K562 (cell line): ENCODE measurements around the gene NRSN2. TPM values are rescaled to one million over a fixed set of nuclear protein-coding genes. Genes with fewer than 3 reads are reported as not detected.
A peak's percentile ranks its signal among the peaks of the same experiment; 100 is the strongest.

Source experiments
- ARHGAP35 ChIP-seq: fragments of 450-650 bp; IDR thresholded peaks from 2 replicates; pipeline ENCODE4 v1.6.1; 2018; ENCODE audit not compliant: partially characterized antibody
- ARID4B ChIP-seq: sonication (generic); formaldehyde crosslinking; IDR thresholded peaks from 2 replicates; pipeline ENCODE4 v1.8.0; 2022; ENCODE audit warnings: mild to moderate bottlenecking, missing genetic modification reagents
- CBX3 ChIP-seq, 2 experiments: IDR thresholded peaks; 1 replicate in 1 of 2; 2 replicates in 1 of 2; pipeline ENCODE4 v1.6.1; 2012; ENCODE audit warnings: inconsistent platforms in 2 of 2, low read length in 2 of 2, borderline replicate concordance in 1 of 2, control low read depth in 1 of 2
- DNMT1 ChIP-seq: fragments of 450-650 bp; IDR thresholded peaks from 2 replicates; pipeline ENCODE4 v1.6.1; 2016; ENCODE audit warnings: antibody characterized with exemption, mild to moderate bottlenecking
- ESRRB ChIP-seq: fragments of 250-450 bp; sonication (Bioruptor Pico); IDR thresholded peaks from 2 replicates; pipeline ENCODE4 v1.5.0; 2020; ENCODE audit warnings: mild to moderate bottlenecking, moderate library complexity, borderline replicate concordance
- FOXJ2 ChIP-seq: fragments of 200-800 bp; sonication (Bioruptor generic); IDR thresholded peaks from 2 replicates; pipeline ENCODE4 v1.6.1; 2016; ENCODE audit warnings: missing genetic modification characterization, missing compliant biosample characterization
- FOXP4 ChIP-seq: sonication (generic); formaldehyde crosslinking; IDR thresholded peaks from 2 replicates; pipeline ENCODE4 v1.8.0; 2022; ENCODE audit warnings: mild to moderate bottlenecking, missing genetic modification reagents, borderline replicate concordance
- GABPA ChIP-seq: fragments of 200-800 bp; sonication (Bioruptor generic); conservative IDR thresholded peaks from 2 replicates; pipeline ENCODE4 v1.6.1; 2016; ENCODE audit warnings: low read depth, missing genetic modification characterization, missing compliant biosample characterization
- KDM2B ChIP-seq: fragments of 250-450 bp; sonication (Bioruptor Pico); IDR thresholded peaks from 2 replicates; pipeline ENCODE4 v1.8.0; 2021; ENCODE audit warnings: mild to moderate bottlenecking, moderate library complexity
- KLF1 ChIP-seq: fragments of 450-650 bp; IDR thresholded peaks from 2 replicates; pipeline ENCODE4 v1.6.1; 2016; ENCODE audit warnings: missing genetic modification characterization, missing compliant biosample characterization
- MAX ChIP-seq: sonication (generic); formaldehyde crosslinking; IDR thresholded peaks from 2 replicates; pipeline ENCODE4 v1.9.0; 2022; ENCODE audit warnings: mild to moderate bottlenecking, missing genetic modification reagents
- MED1 ChIP-seq: sonication (generic); formaldehyde crosslinking; IDR thresholded peaks from 2 replicates; pipeline ENCODE4 v1.8.1; 2023; ENCODE audit warnings: missing genetic modification reagents, borderline replicate concordance
- SMAD4 ChIP-seq: fragments of 250-450 bp; sonication (Bioruptor Pico); conservative IDR thresholded peaks from 2 replicates; pipeline ENCODE4 v1.8.0; 2021; ENCODE audit warnings: inconsistent platforms, mild to moderate bottlenecking, moderate library complexity
- TAF7 ChIP-seq: fragments of 450-650 bp; IDR thresholded peaks from 2 replicates; pipeline ENCODE4 v1.6.1; 2016; ENCODE audit warnings: missing genetic modification characterization, missing compliant biosample characterization
- XRCC4 ChIP-seq: IDR thresholded peaks from one replicate; pipeline ENCODE4 v1.6.1; 2011; ENCODE audit not compliant: insufficient read depth, insufficient read length; ENCODE audit errors: extremely low read depth
- ZFP30 ChIP-seq: fragments of 250-450 bp; sonication (Bioruptor Pico); IDR thresholded peaks from 2 replicates; pipeline ENCODE4 v1.8.0; 2022; ENCODE audit warnings: moderate library complexity, mild to moderate bottlenecking, inconsistent platforms, borderline replicate concordance
- ZFPM2 ChIP-seq: fragments of 250-450 bp; sonication (Bioruptor Pico); IDR thresholded peaks from 2 replicates; pipeline ENCODE4 v1.5.1; 2022; ENCODE audit warnings: mild to moderate bottlenecking
- ZNF232 ChIP-seq: sonication (generic); formaldehyde crosslinking; IDR thresholded peaks from 2 replicates; pipeline ENCODE4 v1.8.0; 2022; ENCODE audit warnings: mild to moderate bottlenecking, missing genetic modification reagents
- ZNF398 ChIP-seq: fragments of 250-450 bp; sonication (Bioruptor Pico); IDR thresholded peaks from 2 replicates; pipeline ENCODE4 v1.8.0; 2021; ENCODE audit warnings: moderate library complexity, mild to moderate bottlenecking, inconsistent platforms
- ZNF583 ChIP-seq: fragments of 250-450 bp; sonication (Bioruptor Pico); IDR thresholded peaks from 2 replicates; pipeline ENCODE4 v1.4.0; 2020
- polyA plus RNA-seq, 8 experiments: library from polyadenylated mRNA; depleted of rRNA in 4 of 8; stranded (reverse) in 5 of 8; unstranded in 3 of 8; fragments of >200 nt; fragmentation: Nextera tagmentation in 2 of 8; fragmentation: Illumina TruSeq in 1 of 8; extraction: Ambion mirVana in 2 of 8; extraction: Trizol in 1 of 8; gene quantifications; 2 replicates each; pipeline versions ENCODE4 v1.2.1 to v1.2.3, GENCODE V29; 2011 to 2014; ENCODE audit warnings: inconsistent platforms in 1 of 8, missing spikeins in 1 of 8
- total RNA-seq, 7 experiments: library from RNA; depleted of rRNA in 6 of 7; stranded (reverse); fragments of >200 nt in 6 of 7; fragmentation: Illumina TruSeq in 2 of 7; extraction: Trizol in 2 of 7; gene quantifications; 2 replicates each; pipeline versions ENCODE4 v1.2.1 to v1.2.3, GENCODE V29; 2011 to 2021; ENCODE audit warnings: low replicate concordance in 1 of 7

Gene NRSN2
- total and polyA plus RNA-seq, 9 of the 15 experiments (the other 6 are each of a cell fraction or from before 2014, with no cell fraction given): 7.5 to 29.7 (median 11.1) TPM

GRCh38 chr20:381581-382290 is 34.8 kb downstream of the NRSN2 start (continued):
- TF ChIP-seq ARID4B (CRISPR knock-in tag): 0 out of 2 replicates have a peak, but pooled peaks have one; percentile 10
- TF ChIP-seq ZNF583 (CRISPR knock-in tag): no peak
- TF ChIP-seq MED1 (CRISPR knock-in tag): no peak
- TF ChIP-seq ZFPM2 (CRISPR knock-in tag): peak; percentile 90
- no peak; the same call in none of the 2 replicates for TF ChIP-seq SMAD4 (CRISPR knock-in tag)
- TF ChIP-seq ZNF398 (CRISPR knock-in tag): no peak
- no peak for TF ChIP-seq ARHGAP35
- peak; percentile 48; the same call in 1 of the 2 replicates for TF ChIP-seq TAF7 (tag)
- no peak for TF ChIP-seq FOXP4 (CRISPR knock-in tag)
- no peak for TF ChIP-seq KDM2B (CRISPR knock-in tag)
- TF ChIP-seq MAX: peak; percentile 41; the same call in 1 of the 2 replicates
- no peak for TF ChIP-seq ZFP30
- no peak for TF ChIP-seq XRCC4
- TF ChIP-seq CBX3 (IDR thresholded peaks at IDR 0.05; ENCODE audit: borderline replicate concordance in 1 of 2, low read length in 2 of 2): no peak
- no peak for TF ChIP-seq ZNF232 (CRISPR knock-in tag)
- no peak for TF ChIP-seq FOXJ2 (tag)
- TF ChIP-seq ESRRB: no peak
- TF ChIP-seq KLF1 (tag): no peak
- TF ChIP-seq GABPA (tag): peak; percentile 49; the same call in 1 of the 2 replicates
- TF ChIP-seq DNMT1: no peak
